Epithelial cell of proximal tubule (primary cell): ENCODE results near the gene CTNNBIP1. TPM values are rescaled to one million over a fixed set of nuclear protein-coding genes. Genes with fewer than 3 reads are reported as not detected.

Source experiments
- DNase-seq: peaks from one replicate; pipeline ENCODE4 v3.0.0-alpha.2; 2011; ENCODE audit warnings: low read depth
- H3K4me3 ChIP-seq: 2 replicates; pipeline ENCODE4 v1.5.1; 2011; ENCODE audit warnings: low read depth, mild to moderate bottlenecking, low read length
- total RNA-seq: library from RNA; depleted of rRNA; stranded (reverse); fragments of >200 nt; gene quantifications from 2 replicates; pipeline ENCODE4 v1.2.3, GENCODE V29; 2015
- TF ChIP-seq, protein P1 (sequence below): conservative IDR thresholded peaks from 2 replicates; pipeline ENCODE4 v1.5.1; 2012; ENCODE audit warnings: low read depth, mild to moderate bottlenecking, low read length

CTNNBIP1 gene
- total RNA-seq, 1 donor from 2014 or later, result 26.8 TPM

DNA sequence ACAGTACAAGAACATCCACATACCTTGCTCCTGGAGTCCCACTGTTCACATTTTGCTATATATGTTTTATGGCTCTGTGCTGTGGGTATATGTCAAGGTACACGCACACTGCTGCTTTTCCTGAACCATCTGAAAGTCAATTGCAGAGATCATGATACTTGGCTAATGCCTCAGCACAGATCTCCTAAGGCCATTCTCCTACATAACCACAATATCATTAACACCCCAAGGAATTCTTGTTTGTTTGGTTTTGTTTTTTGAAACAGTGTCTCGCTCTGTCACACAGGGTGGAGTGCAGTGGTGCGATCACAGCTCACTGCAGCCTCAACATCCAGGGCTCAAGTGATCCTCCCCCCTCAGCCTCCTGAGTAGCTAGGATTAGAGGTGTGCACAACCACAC is 16.0 kb downstream of the CTNNBIP1 start:
- H3K4me3 ChIP-seq, result no peak overlapping the region
- TF ChIP-seq, protein P1, sequence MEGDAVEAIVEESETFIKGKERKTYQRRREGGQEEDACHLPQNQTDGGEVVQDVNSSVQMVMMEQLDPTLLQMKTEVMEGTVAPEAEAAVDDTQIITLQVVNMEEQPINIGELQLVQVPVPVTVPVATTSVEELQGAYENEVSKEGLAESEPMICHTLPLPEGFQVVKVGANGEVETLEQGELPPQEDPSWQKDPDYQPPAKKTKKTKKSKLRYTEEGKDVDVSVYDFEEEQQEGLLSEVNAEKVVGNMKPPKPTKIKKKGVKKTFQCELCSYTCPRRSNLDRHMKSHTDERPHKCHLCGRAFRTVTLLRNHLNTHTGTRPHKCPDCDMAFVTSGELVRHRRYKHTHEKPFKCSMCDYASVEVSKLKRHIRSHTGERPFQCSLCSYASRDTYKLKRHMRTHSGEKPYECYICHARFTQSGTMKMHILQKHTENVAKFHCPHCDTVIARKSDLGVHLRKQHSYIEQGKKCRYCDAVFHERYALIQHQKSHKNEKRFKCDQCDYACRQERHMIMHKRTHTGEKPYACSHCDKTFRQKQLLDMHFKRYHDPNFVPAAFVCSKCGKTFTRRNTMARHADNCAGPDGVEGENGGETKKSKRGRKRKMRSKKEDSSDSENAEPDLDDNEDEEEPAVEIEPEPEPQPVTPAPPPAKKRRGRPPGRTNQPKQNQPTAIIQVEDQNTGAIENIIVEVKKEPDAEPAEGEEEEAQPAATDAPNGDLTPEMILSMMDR, result no peak
- DNase-seq, result no peak

- TF ChIP-seq, protein P1, result no peak
- peak overlapping the region; percentile 5 for H3K4me3 ChIP-seq
- DNase-seq, result no peak
Observed at GRCh38 chr1:9892563-9893528, 17.2 kb downstream of the CTNNBIP1 start.

- H3K4me3 ChIP-seq, result no peak overlapping the region
- TF ChIP-seq, protein P1, result no peak
- DNase-seq, result no peak
Observed at GRCh38 chr1:9891207-9891606, 18.9 kb downstream of the CTNNBIP1 start.

- H3K4me3 ChIP-seq, result no peak overlapping the region
- TF ChIP-seq, protein P1, result no peak
- peak; percentile 83 for DNase-seq
Observed at GRCh38 chr1:9890224-9890731, 19.8 kb downstream of the CTNNBIP1 start.

DNA sequence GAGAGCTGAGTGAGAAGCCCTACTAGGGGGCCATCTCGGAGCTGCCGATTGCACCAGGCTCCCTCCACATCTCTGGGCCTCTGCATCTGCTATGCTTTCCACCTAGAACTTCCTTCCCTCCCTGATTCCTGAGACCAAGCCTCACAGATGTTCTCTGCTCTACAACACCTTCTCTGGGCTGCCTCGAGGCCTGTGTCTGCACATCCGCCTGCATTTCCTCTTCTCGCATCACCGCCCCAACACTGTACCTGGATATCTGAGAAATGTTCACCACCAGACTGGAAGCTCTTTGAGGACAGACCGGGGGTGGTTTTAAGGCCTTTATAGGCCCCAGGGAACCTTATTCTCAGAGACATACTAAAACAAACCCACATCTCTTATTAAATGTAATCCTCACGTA is 20.7 kb downstream of the CTNNBIP1 start:
- TF ChIP-seq, protein P1, result no peak
- no peak overlapping the region for H3K4me3 ChIP-seq
- no peak for DNase-seq

- TF ChIP-seq, protein P1, result no peak
- no peak overlapping the region for H3K4me3 ChIP-seq
- no peak for DNase-seq
Observed at GRCh38 chr1:9888886-9889285, 21.2 kb downstream of the CTNNBIP1 start.
